ENCODE data around the gene CACNB2.
"Not testable (repeated sequence)": the region's sequence is repeated elsewhere in the genome, so short reads cannot be mapped to it uniquely, and the experiment has no call there.

The CACNB2 gene

GRCh38 chr10:18563003-18563726 is 422.9 kb downstream of the CACNB2 start:
- DNase-seq (ENCODE audit: low read depth): no peak
- TF ChIP-seq, protein P1, sequence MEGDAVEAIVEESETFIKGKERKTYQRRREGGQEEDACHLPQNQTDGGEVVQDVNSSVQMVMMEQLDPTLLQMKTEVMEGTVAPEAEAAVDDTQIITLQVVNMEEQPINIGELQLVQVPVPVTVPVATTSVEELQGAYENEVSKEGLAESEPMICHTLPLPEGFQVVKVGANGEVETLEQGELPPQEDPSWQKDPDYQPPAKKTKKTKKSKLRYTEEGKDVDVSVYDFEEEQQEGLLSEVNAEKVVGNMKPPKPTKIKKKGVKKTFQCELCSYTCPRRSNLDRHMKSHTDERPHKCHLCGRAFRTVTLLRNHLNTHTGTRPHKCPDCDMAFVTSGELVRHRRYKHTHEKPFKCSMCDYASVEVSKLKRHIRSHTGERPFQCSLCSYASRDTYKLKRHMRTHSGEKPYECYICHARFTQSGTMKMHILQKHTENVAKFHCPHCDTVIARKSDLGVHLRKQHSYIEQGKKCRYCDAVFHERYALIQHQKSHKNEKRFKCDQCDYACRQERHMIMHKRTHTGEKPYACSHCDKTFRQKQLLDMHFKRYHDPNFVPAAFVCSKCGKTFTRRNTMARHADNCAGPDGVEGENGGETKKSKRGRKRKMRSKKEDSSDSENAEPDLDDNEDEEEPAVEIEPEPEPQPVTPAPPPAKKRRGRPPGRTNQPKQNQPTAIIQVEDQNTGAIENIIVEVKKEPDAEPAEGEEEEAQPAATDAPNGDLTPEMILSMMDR (IDR thresholded peaks at IDR 0.05; ENCODE audit: insufficient read depth, low read depth, low read length, missing control alignments): no peak
- H3K4me3 ChIP-seq (ENCODE audit: low read length): no peak overlapping the region

DNA sequence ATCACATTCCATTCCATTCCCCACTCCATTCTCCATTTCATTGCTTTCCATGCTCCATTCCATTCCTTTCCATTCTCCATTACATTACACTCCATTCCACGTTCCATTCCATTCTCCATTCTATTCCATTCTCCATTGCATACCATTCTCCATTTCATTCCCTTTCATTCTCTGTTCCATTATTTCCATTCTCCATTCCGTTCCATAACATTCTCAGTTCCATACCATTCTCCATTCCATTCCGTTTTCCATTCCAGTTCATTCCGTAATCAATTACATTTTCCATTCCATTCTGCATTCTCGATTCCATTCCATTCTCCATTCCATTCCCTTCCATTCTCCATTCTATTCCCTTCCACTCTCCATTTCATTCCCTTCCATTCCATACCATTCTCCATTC is 424.8 kb downstream of the CACNB2 start:
- no peak for DNase-seq (ENCODE audit: low read depth)
- TF ChIP-seq, protein P1 (IDR thresholded peaks at IDR 0.05; ENCODE audit: insufficient read depth, low read depth, low read length, missing control alignments): no peak
- H3K4me3 ChIP-seq (ENCODE audit: low read length): no peak overlapping the region

DNA sequence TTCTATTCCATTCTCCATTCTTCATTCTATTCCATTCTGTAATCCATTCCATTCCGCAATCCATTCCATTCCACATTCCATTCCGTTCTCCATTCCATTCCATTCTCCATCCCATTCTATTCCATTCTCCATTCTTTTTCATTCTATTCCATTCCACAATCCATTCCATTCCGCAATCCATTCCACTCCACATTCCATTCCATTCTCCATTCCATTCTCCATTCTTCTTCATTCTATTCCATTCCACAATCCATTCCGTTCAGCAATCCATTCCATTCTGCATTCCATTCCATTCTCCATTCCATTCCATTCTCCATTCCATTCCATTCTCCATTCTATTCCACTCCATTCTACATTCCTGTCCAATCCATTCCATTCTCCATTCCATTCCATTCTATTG is 426.0 kb downstream of the CACNB2 start:
- TF ChIP-seq, protein P1 (IDR thresholded peaks at IDR 0.05; ENCODE audit: insufficient read depth, low read depth, low read length, missing control alignments): no peak
- H3K4me3 ChIP-seq (ENCODE audit: low read length): no peak overlapping the region
- no peak for DNase-seq (ENCODE audit: low read depth)

DNA sequence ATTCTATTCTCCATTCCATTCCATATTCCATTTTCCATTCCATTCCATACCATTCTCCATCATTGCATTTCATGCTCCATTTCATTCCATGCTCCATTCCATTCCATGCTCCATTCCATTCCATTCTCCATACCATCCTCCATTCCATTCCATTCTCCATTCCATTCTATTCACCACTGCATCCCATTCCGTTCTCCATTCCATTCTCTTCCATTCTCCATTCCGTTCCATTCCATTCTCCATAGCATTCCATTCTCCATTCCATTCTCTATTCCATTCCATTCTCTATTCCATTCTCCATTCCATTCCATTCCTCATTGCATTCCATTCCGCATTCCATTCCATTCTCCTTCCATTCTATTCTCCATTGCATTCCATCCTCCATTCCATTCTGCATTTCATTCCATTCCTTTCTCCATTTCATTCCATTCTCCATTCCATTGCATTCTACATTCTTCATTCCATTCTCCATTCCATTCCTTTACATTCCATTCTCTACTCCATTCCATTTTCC is 427.2 kb downstream of the CACNB2 start:
- TF ChIP-seq, protein P1 (IDR thresholded peaks at IDR 0.05; ENCODE audit: insufficient read depth, low read depth, low read length, missing control alignments): no peak
- no peak for DNase-seq (ENCODE audit: low read depth)
- H3K4me3 ChIP-seq (ENCODE audit: low read length): no peak overlapping the region

GRCh38 chr10:18570386-18570785 is 430.2 kb downstream of the CACNB2 start:
- H3K4me3 ChIP-seq (ENCODE audit: low read length); DNase-seq (ENCODE audit: low read depth): not testable (repeated sequence)

GRCh38 chr10:18571076-18571475 is 430.9 kb downstream of the CACNB2 start:
- no peak for DNase-seq (ENCODE audit: low read depth)
- TF ChIP-seq, protein P1 (IDR thresholded peaks at IDR 0.05; ENCODE audit: insufficient read depth, low read depth, low read length, missing control alignments): no peak
- H3K4me3 ChIP-seq (ENCODE audit: low read length): no peak overlapping the region

DNA sequence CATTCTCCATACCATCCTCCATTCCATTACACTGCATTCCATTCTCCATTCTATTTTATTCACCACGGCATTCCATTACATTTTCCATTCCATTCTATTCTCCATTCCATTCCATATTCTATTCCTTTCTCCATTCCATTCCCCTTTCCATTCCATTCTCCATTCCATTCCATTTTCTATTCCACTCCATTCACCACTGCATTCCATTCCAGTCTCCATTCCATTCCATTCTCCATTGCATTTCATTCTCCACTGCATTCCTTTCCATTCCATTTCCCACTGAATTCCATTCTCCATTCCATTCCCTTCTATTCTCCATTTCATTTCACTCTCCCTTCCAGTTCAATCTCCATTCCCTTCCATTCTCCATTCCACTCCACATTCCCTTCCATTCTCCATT is 431.6 kb downstream of the CACNB2 start:
- DNase-seq (ENCODE audit: low read depth): no peak
- TF ChIP-seq, protein P1 (IDR thresholded peaks at IDR 0.05; ENCODE audit: insufficient read depth, low read depth, low read length, missing control alignments): no peak
- no peak overlapping the region for H3K4me3 ChIP-seq (ENCODE audit: low read length)

Measured in epithelial cell of esophagus (primary cell).